Stimulated activated CD8-positive, alpha-beta memory T cell treated with anti-CD3 and anti-CD28 coated beads, Interleukin-12 subunit alpha, Interleukin-12 subunit beta, amount 100 ng/mL, for 24 hours (primary cell): ENCODE measurements around the gene LPXN.

Source experiments
- DNase-seq: peaks from one replicate; pipeline ENCODE4 v3.0.0-alpha.2; 2020; ENCODE audit errors: extremely low read depth

The LPXN gene

DNA sequence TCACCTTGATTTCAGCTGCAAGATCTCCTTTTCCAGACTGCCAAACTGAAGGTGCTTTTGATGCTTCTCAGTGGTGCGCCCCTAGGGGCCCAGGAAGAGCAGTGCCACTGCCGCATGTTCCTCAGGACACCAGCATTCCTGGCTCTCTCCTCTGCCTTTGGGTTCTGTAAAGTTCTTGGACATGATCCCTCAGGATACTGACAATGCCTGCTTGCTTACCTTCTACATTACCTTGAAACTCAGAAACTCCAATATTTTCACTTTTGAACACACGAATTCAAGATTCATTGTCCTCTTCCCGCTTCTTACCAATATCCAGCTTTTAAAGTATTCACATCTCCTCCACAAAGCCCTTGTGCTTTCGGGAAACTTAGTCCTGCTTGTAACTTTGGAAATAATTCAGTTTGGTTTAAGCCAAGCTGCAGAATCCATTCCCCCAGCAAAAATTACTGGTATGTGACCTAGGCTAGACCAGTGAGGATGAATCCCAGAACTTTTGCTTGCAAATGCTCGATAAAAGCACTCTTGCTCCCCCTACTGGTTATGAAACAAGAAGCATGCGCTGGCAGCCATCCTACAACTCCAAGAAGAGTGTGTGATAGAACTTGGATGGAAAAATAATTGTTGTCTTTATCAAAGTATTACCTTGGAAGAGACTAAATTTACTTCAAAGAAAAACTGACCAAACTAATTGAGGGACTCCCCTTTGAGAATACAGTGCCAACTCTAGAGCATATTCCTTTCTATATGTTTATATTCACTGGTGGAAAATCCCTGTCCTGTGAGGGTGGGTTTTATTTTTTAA is 51.2 kb downstream of the LPXN start:
- DNase-seq: no peak

GRCh38 chr11:58513747-58514367 is 61.8 kb downstream of the LPXN start:
- no peak for DNase-seq

DNA sequence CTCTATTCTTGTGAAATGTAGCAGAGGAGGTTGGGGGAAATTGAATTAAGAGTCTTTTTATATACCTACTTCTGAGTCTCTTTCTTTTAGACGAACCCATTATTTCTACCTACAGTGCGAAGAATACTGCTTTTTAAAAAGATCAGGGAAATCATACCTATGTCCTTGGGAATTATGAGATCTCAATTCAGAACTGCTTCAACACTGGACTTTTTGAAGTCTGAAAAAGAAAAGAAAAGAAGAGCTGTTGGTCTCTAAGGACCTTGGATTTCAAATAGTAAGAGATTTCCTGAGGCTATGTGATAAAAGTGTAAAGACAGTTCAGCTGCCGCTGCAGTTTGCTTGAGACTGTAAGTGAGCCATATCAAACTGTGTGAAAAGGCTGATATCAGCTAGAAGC is 64.0 kb downstream of the LPXN start:
- no peak for DNase-seq

DNA sequence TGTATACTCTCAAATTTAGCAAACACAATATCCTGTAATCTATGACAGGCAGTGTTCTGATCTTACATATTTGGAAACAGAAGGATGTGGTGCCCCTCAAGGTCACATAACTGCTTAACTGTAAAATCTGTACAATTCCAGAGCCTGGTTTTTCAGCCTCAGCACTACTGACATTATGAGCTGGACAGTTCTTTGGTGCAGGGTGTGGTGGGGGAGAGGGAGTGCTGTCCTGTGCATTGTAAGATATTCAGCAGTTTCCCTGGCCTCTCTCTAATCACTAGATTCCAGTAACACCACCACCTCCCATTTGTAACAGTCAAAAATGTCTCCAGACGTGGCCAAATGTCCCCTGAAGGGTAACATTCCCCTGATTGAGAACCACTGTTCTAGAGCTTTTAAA is 65.9 kb downstream of the LPXN start:
- no peak for DNase-seq

DNA sequence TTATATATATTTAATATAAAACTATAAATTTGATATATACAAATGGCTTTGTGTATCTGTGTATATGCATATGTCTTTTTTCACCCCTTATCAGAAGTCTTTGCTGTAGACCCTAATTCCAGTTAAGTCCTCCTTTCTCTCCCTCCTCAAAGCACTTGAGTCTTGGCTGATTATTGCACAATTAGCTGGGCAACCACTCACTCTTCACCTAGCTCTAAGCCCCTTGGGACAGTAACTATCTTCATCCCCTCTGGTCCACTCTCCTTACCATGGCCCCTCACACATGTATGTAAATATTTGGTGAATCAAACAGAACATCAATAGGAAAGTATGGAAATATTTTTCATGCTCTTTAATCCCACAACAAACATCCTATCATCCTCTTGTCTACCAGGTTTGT is 66.8 kb downstream of the LPXN start:
- no peak for DNase-seq

- DNase-seq: no peak
These were observed 67.7 kb downstream of the LPXN start, which contains the start of gene OR5B21 for GRCh38 chr11:58508005-58508404. Gene OR5B21 (minus strand): TSS chr11:58508105. CDS start chr11:58508105, 0 bp downstream.

DNA sequence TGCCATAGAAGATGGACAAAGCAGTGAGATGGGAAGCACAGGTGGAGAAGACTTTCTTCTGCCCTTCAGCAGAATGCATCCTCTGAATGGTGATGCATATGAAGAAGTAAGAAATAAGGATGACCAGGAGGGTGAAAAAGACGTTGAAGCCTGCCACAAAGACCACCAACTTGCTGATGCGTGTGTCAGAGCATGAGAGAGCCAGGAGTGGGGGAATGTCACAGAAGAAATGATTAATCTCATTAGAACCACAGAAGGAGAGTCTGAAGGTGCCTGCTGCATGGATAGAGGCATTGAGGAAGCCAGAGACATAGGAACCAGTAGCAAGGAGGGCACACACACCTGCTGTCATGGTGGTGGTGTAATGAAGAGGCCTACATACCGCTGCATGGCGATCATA is 68.3 kb downstream of the LPXN start:
- no peak for DNase-seq

DNA sequence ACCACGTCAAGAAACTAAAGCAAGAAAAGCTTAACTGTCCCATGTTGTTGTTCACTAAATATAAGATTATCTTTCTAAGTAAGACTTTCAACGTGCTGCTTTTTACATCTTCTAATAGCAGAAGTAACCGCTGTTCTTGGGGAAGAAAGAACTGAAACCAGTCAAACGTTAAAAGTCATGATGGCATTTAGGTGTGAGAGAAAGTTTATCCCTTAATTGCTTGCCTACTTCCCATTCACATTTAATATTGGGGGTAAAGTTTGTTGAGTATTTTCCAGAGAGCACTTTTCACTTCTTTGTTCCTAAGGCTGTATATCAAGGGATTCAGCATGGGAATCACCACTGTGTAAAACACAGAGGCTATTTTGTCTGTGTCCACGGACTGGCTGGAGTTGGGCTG is 68.7 kb downstream of the LPXN start:
- DNase-seq: no peak

- DNase-seq: no peak
These were observed 69.8 kb downstream of the LPXN start for GRCh38 chr11:58505849-58506248.

- DNase-seq: no peak
These were observed 71.4 kb downstream of the LPXN start for GRCh38 chr11:58504232-58504631.

DNA sequence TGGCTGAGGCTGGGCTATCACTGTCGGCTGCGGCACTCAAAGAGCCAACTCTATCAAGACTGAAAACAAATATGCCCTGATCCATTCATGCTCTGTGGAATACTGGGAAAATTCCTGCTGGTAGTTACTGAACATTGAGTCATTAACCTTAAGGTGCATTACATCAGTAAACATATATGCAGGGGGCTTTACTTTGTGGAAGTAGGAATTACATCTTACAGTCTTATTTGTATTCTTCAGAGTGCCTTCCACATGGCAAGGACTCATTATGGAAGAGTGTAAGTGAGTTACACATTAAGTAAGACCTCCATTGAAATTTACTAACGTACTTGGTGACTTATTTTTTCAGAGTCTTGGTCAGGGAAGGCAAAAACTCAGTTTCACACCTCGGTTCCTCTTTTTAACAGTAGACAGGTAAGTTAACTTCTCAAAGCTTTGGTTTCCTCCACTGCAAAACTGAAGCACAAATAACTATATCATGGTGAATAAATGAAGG is 72.2 kb downstream of the LPXN start:
- DNase-seq: no peak

- DNase-seq: no peak
These were observed 73.7 kb downstream of the LPXN start for GRCh38 chr11:58502004-58502403.

- no peak for DNase-seq
These were observed 77.2 kb downstream of the LPXN start for GRCh38 chr11:58498464-58498863.

GRCh38 chr11:58497951-58498350 is 77.7 kb downstream of the LPXN start:
- no peak for DNase-seq

DNA sequence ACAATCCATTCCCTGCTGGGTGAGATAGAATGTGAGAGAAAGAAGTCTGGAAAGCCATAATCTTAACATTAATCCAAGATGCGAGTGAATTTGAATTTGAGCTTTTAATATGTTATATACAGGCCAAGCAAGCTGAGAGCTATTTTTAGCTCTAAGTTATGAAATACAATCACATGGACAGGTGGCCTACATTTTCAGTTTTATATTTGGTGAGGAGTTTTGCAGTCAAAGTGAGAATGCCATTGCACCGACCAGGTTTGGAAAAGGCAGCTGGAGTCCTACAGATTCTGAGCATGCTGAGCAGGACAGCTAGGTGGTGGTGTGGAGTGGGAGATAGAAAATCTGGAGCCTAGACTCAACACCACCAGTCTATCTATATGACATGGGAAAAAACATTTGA is 79.8 kb downstream of the LPXN start:
- DNase-seq: no peak

GRCh38 chr11:58494101-58494500 is 81.6 kb downstream of the LPXN start:
- DNase-seq: no peak

GRCh38 chr11:58493676-58494075 is 82.0 kb downstream of the LPXN start:
- no peak for DNase-seq

GRCh38 chr11:58490827-58491226 is 84.8 kb downstream of the LPXN start:
- no peak for DNase-seq

DNA sequence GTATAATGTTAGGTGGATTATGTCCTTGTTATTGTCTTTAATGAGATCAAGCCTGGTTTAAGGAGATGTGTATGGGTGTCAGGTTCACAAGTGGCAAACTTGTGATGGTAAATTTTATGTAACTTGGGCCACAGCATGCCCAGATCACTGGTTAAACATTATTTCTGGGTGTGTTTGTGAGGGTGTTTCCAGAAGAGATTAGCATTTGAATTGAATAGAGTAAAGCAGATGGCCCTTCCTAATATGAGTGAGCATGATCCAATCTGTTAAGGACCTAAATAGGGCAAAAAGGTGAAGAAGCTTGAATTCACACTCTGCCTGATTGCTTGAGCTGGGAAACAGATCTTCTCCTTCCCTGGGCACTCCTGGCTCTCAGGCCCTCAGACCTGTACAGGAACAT is 88.5 kb downstream of the LPXN start:
- no peak for DNase-seq

DNA sequence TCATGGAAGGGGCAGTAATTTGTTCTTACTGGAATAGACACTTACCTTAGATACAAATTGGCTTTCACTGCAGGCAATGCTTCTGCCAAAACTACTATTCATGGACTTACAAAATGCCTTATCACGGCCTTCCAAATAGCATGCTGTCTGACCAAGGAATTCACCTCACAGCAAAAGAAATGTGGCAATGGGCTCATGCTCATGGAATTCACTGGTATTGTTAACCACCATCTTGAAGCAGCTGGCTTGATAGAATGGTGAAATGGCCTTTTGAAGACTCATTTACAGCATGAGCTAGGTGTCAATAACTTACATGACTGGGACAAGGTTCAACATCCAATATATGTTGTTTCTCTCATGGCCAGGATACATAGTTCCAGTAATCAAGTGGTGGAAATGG is 89.7 kb downstream of the LPXN start:
- DNase-seq: no peak
